22Rv1 (cell line): Measurements from ENCODE around the gene ABCG4.

Experiments used
- ZFX ChIP-seq: fragments of 450-650 bp; IDR thresholded peaks from 2 replicates; pipeline ENCODE4 v1.6.1; 2017; ENCODE audit warnings: antibody characterized with exemption, borderline replicate concordance
- TF ChIP-seq, protein P1 (sequence below): fragments of 450-650 bp; IDR thresholded peaks from 2 replicates; pipeline ENCODE4 v1.5.1; 2017; ENCODE audit warnings: mild to moderate bottlenecking

- TF ChIP-seq, protein P1, sequence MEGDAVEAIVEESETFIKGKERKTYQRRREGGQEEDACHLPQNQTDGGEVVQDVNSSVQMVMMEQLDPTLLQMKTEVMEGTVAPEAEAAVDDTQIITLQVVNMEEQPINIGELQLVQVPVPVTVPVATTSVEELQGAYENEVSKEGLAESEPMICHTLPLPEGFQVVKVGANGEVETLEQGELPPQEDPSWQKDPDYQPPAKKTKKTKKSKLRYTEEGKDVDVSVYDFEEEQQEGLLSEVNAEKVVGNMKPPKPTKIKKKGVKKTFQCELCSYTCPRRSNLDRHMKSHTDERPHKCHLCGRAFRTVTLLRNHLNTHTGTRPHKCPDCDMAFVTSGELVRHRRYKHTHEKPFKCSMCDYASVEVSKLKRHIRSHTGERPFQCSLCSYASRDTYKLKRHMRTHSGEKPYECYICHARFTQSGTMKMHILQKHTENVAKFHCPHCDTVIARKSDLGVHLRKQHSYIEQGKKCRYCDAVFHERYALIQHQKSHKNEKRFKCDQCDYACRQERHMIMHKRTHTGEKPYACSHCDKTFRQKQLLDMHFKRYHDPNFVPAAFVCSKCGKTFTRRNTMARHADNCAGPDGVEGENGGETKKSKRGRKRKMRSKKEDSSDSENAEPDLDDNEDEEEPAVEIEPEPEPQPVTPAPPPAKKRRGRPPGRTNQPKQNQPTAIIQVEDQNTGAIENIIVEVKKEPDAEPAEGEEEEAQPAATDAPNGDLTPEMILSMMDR = no peak
- TF ChIP-seq ZFX = no peak
These were observed 32.2 kb downstream of the ABCG4 start for GRCh38 chr11:119180729-119181676.
